HEK293 (cell line): ENCODE data around the gene OLFM2.
A peak's percentile ranks its signal among the peaks of the same experiment; 100 is the strongest.

Source experiments
- CTCF ChIA-PET: fragments of 350-600 bp; formaldehyde crosslinking; extraction: SDS; loops from one replicate; lab custom pipeline; 2021; ENCODE audit warnings: antibody characterized with exemption; lab: Yijun Ruan, JAX
- POLR2A ChIA-PET: fragments of 300-600 bp; formaldehyde crosslinking; extraction: SDS; loops from one replicate; lab custom pipeline; 2020; ENCODE audit warnings: antibody characterized with exemption, inconsistent platforms; lab: Yijun Ruan, JAX
- H3K27ac ChIP-seq: fragments of 200-500 bp; sonication (Bioruptor generic); 2 replicates; pipeline ENCODE4 v1.5.1; 2014; ENCODE audit warnings: low read depth, low read length, control low read depth, inconsistent platforms; ENCODE audit errors: extremely low read depth
- H3K36me3 ChIP-seq, 2 experiments: fragments of 200-500 bp in 1 of 2; sonication (Bioruptor generic) in 1 of 2; 1 replicate in 1 of 2; 2 replicates in 1 of 2; pipeline ENCODE4 v1.5.1; 2014 to 2017; ENCODE audit warnings: inconsistent platforms in 2 of 2, low read length in 2 of 2; ENCODE audit not compliant: control insufficient read depth in 2 of 2, insufficient read depth in 1 of 2
- H3K4me1 ChIP-seq: fragments of 200-500 bp; sonication (Bioruptor generic); 2 replicates; pipeline ENCODE4 v1.5.1; 2014; ENCODE audit warnings: mild to moderate bottlenecking, low read length, inconsistent platforms; ENCODE audit not compliant: control insufficient read depth, insufficient read depth
- H3K4me3 ChIP-seq: 2 replicates; pipeline ENCODE4 v1.5.1; 2011; ENCODE audit warnings: low read depth, mild to moderate bottlenecking, control low read depth, low read length, moderate library complexity
- H3K9me3 ChIP-seq: fragments of 200-500 bp; sonication (Bioruptor generic); 2 replicates; pipeline ENCODE4 v1.5.1; 2014; ENCODE audit warnings: low read depth, low read length, inconsistent platforms; ENCODE audit not compliant: control insufficient read depth, insufficient read depth
- FEZF1 ChIP-seq: fragments of 450-650 bp; formaldehyde crosslinking; IDR thresholded peaks from 2 replicates; pipeline ENCODE4 v1.5.1; 2016; ENCODE audit warnings: missing biosample characterization, missing genetic modification characterization
- PRDM1 ChIP-seq: fragments of 450-650 bp; formaldehyde crosslinking; IDR thresholded peaks from 2 replicates; pipeline ENCODE4; 2016; ENCODE audit warnings: missing biosample characterization, missing genetic modification characterization
- REPIN1 ChIP-seq: fragments of 450-650 bp; formaldehyde crosslinking; IDR thresholded peaks from 2 replicates; pipeline ENCODE4 v1.5.1; 2017; ENCODE audit warnings: missing biosample characterization, missing genetic modification characterization, low read depth
- SCRT1 ChIP-seq: fragments of 450-650 bp; formaldehyde crosslinking; IDR thresholded peaks from 2 replicates; pipeline ENCODE4 v1.5.1; 2016; ENCODE audit warnings: missing biosample characterization, missing genetic modification characterization, borderline replicate concordance
- SP2 ChIP-seq: fragments of 450-650 bp; formaldehyde crosslinking; IDR thresholded peaks from 2 replicates; pipeline ENCODE4 v1.5.1; 2016; ENCODE audit warnings: missing biosample characterization, missing genetic modification characterization
- YY1 ChIP-seq: fragments of 450-650 bp; formaldehyde crosslinking; IDR thresholded peaks from 2 replicates; pipeline ENCODE4 v1.5.1; 2018; ENCODE audit warnings: missing biosample characterization, missing genetic modification characterization
- ZBTB48 ChIP-seq: fragments of 450-650 bp; formaldehyde crosslinking; IDR thresholded peaks from 2 replicates; pipeline ENCODE4 v1.5.1; 2016; ENCODE audit warnings: missing biosample characterization, missing genetic modification characterization
- ZBTB8A ChIP-seq: fragments of 450-650 bp; formaldehyde crosslinking; IDR thresholded peaks from 2 replicates; pipeline ENCODE4 v1.5.1; 2016; ENCODE audit warnings: missing biosample characterization, missing genetic modification characterization
- ZNF121 ChIP-seq: fragments of 450-650 bp; formaldehyde crosslinking; IDR thresholded peaks from 2 replicates; pipeline ENCODE4 v1.5.1; 2016; ENCODE audit warnings: missing biosample characterization, missing genetic modification characterization
- ZNF140 ChIP-seq: fragments of 450-650 bp; formaldehyde crosslinking; IDR thresholded peaks from 2 replicates; pipeline ENCODE4 v1.5.1; 2016; ENCODE audit warnings: missing biosample characterization, missing genetic modification characterization
- ZNF211 ChIP-seq: fragments of 450-650 bp; formaldehyde crosslinking; IDR thresholded peaks from 2 replicates; pipeline ENCODE4 v1.5.1; 2016; ENCODE audit warnings: low read depth, missing biosample characterization, missing genetic modification characterization
- ZNF248 ChIP-seq: fragments of 450-650 bp; formaldehyde crosslinking; IDR thresholded peaks from 2 replicates; pipeline ENCODE4 v1.5.1; 2017; ENCODE audit warnings: missing biosample characterization, missing genetic modification characterization
- ZNF394 ChIP-seq: fragments of 450-650 bp; formaldehyde crosslinking; IDR thresholded peaks from 2 replicates; pipeline ENCODE4 v1.5.1; 2016; ENCODE audit warnings: missing biosample characterization, missing genetic modification characterization, mild to moderate bottlenecking, moderate library complexity, borderline replicate concordance
- ZNF426 ChIP-seq: fragments of 450-650 bp; formaldehyde crosslinking; IDR thresholded peaks from 2 replicates; pipeline ENCODE4 v1.5.1; 2017; ENCODE audit warnings: missing biosample characterization, missing genetic modification characterization, mild to moderate bottlenecking, inconsistent platforms, moderate library complexity
- ZNF701 ChIP-seq: fragments of 450-650 bp; formaldehyde crosslinking; IDR thresholded peaks from 2 replicates; pipeline ENCODE4 v1.5.1; 2016; ENCODE audit warnings: missing biosample characterization, missing genetic modification characterization
- TF ChIP-seq, protein P1 (sequence below): fragments of 450-650 bp; formaldehyde crosslinking; IDR thresholded peaks from 2 replicates; pipeline ENCODE4 v1.5.1; 2017; ENCODE audit warnings: missing biosample characterization, mild to moderate bottlenecking, missing genetic modification characterization, moderate library complexity
- TF ChIP-seq, protein P2 (sequence below): fragments of 450-650 bp; formaldehyde crosslinking; IDR thresholded peaks from 2 replicates; pipeline ENCODE4 v1.5.1; 2016; ENCODE audit warnings: missing biosample characterization, missing genetic modification characterization
- TF ChIP-seq, protein P3 (sequence below): fragments of 450-650 bp; formaldehyde crosslinking; IDR thresholded peaks from 2 replicates; pipeline ENCODE4 v1.5.1; 2016; ENCODE audit warnings: missing biosample characterization, missing genetic modification characterization
- TF ChIP-seq, protein P4 (sequence below): fragments of 450-650 bp; formaldehyde crosslinking; IDR thresholded peaks from 2 replicates; pipeline ENCODE4 v1.5.1; 2017; ENCODE audit warnings: missing biosample characterization, missing genetic modification characterization
- TF ChIP-seq, protein P5 (sequence below): fragments of 450-650 bp; formaldehyde crosslinking; IDR thresholded peaks from 2 replicates; pipeline ENCODE4 v1.5.1; 2017; ENCODE audit warnings: missing biosample characterization, missing genetic modification characterization

Gene OLFM2

DNA sequence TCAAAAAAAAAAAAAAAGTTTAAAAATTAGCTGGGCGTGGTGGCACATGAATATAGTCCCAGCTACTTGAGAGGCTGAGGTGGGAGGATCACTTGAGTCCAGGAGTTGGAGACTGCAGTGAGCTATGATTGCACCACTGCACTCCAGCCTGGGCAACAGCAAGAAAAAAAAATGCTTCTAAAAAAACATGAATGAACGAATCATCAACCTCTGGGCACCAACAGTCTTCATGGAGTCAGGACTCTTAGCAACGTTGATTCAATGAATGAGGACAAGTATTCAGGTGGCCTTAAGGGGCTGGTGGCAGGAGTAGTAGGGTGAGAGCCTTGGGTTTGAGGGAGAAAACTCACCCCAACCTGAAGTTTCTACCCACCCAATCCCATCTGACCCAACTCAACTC is 20.6 kb upstream of the OLFM2 start:
- Histone ChIP-seq H3K4me3 (no peak overlapping the region), H3K9me3 (no peaks in the 10 kb centered on the region), H3K36me3 (no peaks in the 10 kb centered on the region)
- POLR2A ChIA-PET, result no interaction called here
- CTCF ChIA-PET, result interaction anchor here (0.6 kb wide), 1 partner anchor 26 kb away, joined by 3 read pairs; no protein-coding TSS in a partner anchor
- no peak for TF ChIP-seq ZNF701 (tag by site-specific recombination)
- no peak for TF ChIP-seq ZNF426 (tag by site-specific recombination)
- TF ChIP-seq ZBTB8A (tag by site-specific recombination), result no peak
- TF ChIP-seq, protein P1, sequence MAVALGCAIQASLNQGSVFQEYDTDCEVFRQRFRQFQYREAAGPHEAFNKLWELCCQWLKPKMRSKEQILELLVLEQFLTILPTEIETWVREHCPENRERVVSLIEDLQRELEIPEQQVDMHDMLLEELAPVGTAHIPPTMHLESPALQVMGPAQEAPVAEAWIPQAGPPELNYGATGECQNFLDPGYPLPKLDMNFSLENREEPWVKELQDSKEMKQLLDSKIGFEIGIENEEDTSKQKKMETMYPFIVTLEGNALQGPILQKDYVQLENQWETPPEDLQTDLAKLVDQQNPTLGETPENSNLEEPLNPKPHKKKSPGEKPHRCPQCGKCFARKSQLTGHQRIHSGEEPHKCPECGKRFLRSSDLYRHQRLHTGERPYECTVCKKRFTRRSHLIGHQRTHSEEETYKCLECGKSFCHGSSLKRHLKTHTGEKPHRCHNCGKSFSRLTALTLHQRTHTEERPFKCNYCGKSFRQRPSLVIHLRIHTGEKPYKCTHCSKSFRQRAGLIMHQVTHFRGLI (tag by site-specific recombination), result no peak
- TF ChIP-seq, protein P2, sequence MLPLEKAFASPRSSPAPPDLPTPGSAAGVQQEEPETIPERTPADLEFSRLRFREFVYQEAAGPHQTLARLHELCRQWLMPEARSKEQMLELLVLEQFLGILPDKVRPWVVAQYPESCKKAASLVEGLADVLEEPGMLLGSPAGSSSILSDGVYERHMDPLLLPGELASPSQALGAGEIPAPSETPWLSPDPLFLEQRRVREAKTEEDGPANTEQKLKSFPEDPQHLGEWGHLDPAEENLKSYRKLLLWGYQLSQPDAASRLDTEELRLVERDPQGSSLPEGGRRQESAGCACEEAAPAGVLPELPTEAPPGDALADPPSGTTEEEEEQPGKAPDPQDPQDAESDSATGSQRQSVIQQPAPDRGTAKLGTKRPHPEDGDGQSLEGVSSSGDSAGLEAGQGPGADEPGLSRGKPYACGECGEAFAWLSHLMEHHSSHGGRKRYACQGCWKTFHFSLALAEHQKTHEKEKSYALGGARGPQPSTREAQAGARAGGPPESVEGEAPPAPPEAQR (tag by site-specific recombination), result no peak
- no peak for TF ChIP-seq REPIN1 (tag by site-specific recombination)
- TF ChIP-seq, all 188 proteins: peak for 0
- Histone ChIP-seq H3K4me1 (no peaks in the 10 kb centered on the region), H3K27ac (no peak overlapping the region)

DNA sequence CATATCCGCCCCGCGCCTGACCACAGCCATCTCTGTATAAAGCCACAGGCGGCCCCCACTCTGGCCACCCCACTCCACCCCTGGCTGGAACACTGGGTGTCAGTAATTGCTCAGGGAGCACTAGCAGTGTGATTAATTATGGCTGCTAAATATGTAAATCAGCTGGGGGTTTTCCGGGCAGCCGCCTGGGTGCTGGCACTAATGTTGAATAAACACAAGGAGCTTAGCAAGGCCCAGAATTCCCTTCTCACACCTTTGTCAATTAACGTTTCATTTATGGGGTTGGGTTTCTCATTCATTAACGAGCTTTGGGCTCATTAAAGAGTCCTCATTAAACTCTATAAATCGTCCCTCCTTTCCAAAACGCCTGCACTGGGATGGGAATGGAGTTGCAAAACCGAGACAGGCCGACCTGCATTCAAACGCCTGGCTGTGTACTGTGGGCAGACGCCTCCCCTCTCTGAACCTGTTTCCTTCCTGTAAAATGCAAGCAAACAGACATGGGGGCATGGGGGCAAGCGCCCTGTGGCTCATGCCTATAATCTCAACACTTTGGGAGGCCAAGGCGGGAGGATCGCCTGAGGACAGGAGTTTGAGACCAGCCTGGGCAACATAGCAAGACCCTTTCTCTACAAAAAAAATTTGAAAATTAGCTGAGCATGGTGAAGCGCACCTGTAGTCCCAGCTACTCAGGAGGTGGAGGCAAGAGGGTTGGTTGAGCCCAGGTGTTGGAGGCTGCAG is 17.7 kb upstream of the OLFM2 start:
- Histone ChIP-seq H3K27ac (no peak overlapping the region), H3K4me1 (no peaks in the 10 kb centered on the region), H3K4me3 (no peak overlapping the region), H3K36me3 (no peaks in the 10 kb centered on the region), H3K9me3 (no peaks in the 10 kb centered on the region)
- POLR2A ChIA-PET, result no interaction called here
- TF ChIP-seq ZBTB48 (tag by site-specific recombination) (no peak), ZNF121 (tag by site-specific recombination) (peak; percentile 91)
- CTCF ChIA-PET, result no interaction called here

DNA sequence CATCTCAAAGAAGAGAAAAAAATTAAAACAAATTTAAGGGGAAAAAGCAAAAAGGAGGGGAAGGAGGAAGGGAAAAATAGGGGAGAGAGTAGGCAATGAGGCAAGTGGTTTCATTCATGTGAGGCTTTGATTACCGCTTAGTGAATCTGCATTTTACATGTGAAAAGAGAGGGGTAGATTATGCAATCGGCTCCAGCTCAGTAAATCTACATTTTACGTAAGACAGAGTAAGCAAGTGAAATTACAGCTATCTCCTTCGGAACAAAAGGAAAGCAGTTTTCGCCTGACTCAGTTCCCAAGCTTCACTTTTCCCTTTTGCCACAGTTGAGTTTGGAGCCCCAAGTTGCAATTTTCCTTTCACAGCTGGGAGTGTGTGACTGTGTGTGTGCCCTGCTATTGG is 16.0 kb upstream of the OLFM2 start:
- POLR2A ChIA-PET, result no interaction called here
- H3K27ac ChIP-seq, result no peak overlapping the region
- no peaks in the 10 kb centered on the region for H3K36me3 ChIP-seq
- no peak overlapping the region for H3K4me3 ChIP-seq
- TF ChIP-seq PRDM1 (tag by site-specific recombination), result peak; percentile 93
- TF ChIP-seq, protein P3, sequence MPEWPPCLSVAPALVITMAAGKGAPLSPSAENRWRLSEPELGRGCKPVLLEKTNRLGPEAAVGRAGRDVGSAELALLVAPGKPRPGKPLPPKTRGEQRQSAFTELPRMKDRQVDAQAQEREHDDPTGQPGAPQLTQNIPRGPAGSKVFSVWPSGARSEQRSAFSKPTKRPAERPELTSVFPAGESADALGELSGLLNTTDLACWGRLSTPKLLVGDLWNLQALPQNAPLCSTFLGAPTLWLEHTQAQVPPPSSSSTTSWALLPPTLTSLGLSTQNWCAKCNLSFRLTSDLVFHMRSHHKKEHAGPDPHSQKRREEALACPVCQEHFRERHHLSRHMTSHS (tag by site-specific recombination), result no peak
- H3K9me3 ChIP-seq, result no peaks in the 10 kb centered on the region
- CTCF ChIA-PET, result no interaction called here
- H3K4me1 ChIP-seq, result no peaks in the 10 kb centered on the region

DNA sequence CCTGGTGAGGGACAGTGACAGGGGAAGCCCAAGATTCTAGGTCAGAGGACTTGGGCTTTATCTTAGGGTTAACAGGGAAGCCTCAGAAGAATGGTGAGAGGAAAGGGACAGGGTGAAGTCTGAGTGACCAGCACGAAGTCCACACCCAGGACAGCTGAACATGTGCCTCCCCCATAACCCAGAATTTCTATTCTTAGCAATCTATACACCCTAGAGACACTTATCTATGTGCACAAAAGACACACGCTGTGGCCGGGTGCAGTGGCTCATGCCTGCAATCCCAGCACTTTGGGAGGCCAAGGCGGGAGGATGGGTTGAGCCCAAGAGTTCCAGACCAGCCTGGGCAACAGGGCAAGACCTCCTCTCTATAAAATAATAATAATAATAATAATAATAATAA is 11.1 kb upstream of the OLFM2 start:
- Histone ChIP-seq H3K4me1 (no peaks in the 10 kb centered on the region), H3K4me3 (no peak overlapping the region), H3K9me3 (no peaks in the 10 kb centered on the region), H3K36me3 (no peaks in the 10 kb centered on the region), H3K27ac (no peak overlapping the region)
- CTCF ChIA-PET, result interaction anchor here (1.0 kb wide), 1 partner anchor 53 kb away, joined by 3 read pairs; no protein-coding TSS in a partner anchor
- POLR2A ChIA-PET, result interaction anchor here (0.6 to 0.7 kb wide), 2 partner anchors 117 to 179 kb away, joined by 3 to 5 read pairs; partner anchors contain the start of gene ZNF846
- TF ChIP-seq YY1 (no peak), ZNF394 (tag by site-specific recombination) (no peak), FEZF1 (tag by site-specific recombination) (no peak), ZNF121 (tag by site-specific recombination) (no peak), ZNF211 (no peak), SP2 (tag by site-specific recombination) (no peak), ZNF140 (no peak), SCRT1 (no peak), ZNF248 (tag by site-specific recombination) (no peak)
- TF ChIP-seq, protein P4, sequence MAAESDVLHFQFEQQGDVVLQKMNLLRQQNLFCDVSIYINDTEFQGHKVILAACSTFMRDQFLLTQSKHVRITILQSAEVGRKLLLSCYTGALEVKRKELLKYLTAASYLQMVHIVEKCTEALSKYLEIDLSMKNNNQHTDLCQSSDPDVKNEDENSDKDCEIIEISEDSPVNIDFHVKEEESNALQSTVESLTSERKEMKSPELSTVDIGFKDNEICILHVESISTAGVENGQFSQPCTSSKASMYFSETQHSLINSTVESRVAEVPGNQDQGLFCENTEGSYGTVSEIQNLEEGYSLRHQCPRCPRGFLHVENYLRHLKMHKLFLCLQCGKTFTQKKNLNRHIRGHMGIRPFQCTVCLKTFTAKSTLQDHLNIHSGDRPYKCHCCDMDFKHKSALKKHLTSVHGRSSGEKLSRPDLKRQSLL (tag by site-specific recombination), result no peak
- TF ChIP-seq, protein P5, sequence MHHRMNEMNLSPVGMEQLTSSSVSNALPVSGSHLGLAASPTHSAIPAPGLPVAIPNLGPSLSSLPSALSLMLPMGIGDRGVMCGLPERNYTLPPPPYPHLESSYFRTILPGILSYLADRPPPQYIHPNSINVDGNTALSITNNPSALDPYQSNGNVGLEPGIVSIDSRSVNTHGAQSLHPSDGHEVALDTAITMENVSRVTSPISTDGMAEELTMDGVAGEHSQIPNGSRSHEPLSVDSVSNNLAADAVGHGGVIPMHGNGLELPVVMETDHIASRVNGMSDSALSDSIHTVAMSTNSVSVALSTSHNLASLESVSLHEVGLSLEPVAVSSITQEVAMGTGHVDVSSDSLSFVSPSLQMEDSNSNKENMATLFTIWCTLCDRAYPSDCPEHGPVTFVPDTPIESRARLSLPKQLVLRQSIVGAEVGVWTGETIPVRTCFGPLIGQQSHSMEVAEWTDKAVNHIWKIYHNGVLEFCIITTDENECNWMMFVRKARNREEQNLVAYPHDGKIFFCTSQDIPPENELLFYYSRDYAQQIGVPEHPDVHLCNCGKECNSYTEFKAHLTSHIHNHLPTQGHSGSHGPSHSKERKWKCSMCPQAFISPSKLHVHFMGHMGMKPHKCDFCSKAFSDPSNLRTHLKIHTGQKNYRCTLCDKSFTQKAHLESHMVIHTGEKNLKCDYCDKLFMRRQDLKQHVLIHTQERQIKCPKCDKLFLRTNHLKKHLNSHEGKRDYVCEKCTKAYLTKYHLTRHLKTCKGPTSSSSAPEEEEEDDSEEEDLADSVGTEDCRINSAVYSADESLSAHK, result no peak
